ENCODE results near the gene MOSPD3. TPM values are rescaled to one million over a fixed set of nuclear protein-coding genes. Genes with fewer than 3 reads are reported as not detected.

Gene MOSPD3
- polyA plus RNA-seq, 1 of the 3 experiments (the other 2 are of a cell fraction), result 61.7 TPM

DNA sequence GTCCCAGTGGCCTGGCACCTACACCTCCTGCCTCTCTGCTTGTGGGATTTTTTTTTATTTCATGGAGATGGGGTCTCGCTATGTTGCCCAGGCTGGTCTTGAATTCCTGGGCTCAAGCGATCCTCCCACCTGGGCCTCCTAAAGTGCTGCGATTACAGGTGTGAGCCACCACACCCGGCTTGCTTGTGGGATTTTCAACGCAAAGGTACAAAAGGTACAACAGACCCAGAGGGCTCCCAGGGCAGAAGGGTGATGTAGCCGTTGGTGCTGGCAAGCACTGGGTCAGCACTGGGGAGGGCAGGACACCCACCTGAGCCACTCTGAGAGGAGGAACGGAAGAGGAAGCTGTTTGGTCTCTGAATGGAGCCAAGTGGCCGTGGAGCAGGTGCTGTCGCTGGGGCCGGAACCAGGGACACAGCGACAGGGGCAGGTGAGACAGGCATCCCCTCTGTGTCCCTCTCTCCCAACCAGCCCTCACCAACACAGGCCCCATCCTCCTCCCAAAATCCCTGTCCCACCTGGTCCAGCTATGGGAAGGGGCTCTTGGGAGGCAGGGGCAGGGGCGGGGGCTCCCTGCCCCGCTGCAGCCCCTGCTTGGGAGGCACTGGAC is 35.9 kb upstream of the MOSPD3 start:
- H3F3A ChIP-seq (replicated peaks; ENCODE audit: insufficient read depth), result no peaks in the 10 kb centered on the region
- POLR2A ChIA-PET, result interaction anchor here (0.6 kb wide), 1 partner anchor 174 kb away, joined by 3 read pairs; no protein-coding TSS in a partner anchor
- no peaks in the 10 kb centered on the region for H3K9me2 ChIP-seq
- TF ChIP-seq, protein P1, sequence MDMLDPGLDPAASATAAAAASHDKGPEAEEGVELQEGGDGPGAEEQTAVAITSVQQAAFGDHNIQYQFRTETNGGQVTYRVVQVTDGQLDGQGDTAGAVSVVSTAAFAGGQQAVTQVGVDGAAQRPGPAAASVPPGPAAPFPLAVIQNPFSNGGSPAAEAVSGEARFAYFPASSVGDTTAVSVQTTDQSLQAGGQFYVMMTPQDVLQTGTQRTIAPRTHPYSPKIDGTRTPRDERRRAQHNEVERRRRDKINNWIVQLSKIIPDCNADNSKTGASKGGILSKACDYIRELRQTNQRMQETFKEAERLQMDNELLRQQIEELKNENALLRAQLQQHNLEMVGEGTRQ (IDR thresholded peaks at IDR 0.05; ENCODE audit: borderline replicate concordance, low read depth, low read length), result no peak
- TF ChIP-seq FOSL2 (IDR thresholded peaks at IDR 0.05; ENCODE audit: borderline replicate concordance, low read depth) (no peak), NFIC (IDR thresholded peaks at IDR 0.05; ENCODE audit: borderline replicate concordance) (no peak), SIN3A (IDR thresholded peaks at IDR 0.05; ENCODE audit: borderline replicate concordance, low read depth, low read length) (no peak)
- TF ChIP-seq, protein P2, sequence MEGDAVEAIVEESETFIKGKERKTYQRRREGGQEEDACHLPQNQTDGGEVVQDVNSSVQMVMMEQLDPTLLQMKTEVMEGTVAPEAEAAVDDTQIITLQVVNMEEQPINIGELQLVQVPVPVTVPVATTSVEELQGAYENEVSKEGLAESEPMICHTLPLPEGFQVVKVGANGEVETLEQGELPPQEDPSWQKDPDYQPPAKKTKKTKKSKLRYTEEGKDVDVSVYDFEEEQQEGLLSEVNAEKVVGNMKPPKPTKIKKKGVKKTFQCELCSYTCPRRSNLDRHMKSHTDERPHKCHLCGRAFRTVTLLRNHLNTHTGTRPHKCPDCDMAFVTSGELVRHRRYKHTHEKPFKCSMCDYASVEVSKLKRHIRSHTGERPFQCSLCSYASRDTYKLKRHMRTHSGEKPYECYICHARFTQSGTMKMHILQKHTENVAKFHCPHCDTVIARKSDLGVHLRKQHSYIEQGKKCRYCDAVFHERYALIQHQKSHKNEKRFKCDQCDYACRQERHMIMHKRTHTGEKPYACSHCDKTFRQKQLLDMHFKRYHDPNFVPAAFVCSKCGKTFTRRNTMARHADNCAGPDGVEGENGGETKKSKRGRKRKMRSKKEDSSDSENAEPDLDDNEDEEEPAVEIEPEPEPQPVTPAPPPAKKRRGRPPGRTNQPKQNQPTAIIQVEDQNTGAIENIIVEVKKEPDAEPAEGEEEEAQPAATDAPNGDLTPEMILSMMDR (IDR thresholded peaks at IDR 0.05), result no peak
- no peaks in the 10 kb centered on the region for H3K79me2 ChIP-seq (ENCODE audit: insufficient read depth)
- H3K27ac ChIP-seq (ENCODE audit: low read depth in 2 of 2, low read length in 1 of 2), result no peak overlapping the region
- no peak overlapping the region for H2AFZ ChIP-seq (ENCODE audit: low read depth)
- CTCF ChIA-PET, result interaction anchor here (0.6 to 4.3 kb wide), 7 partner anchors 9 to 74 kb away, joined by 3 to 30 read pairs (median 6); partner anchors contain the start of gene FBXO24
- WGBS (ENCODE audit: low lambda C conversion rate), result 97% methylated on average over 13 of the region's 13 CpGs
- peak; percentile 15 for DNase-seq
- H3K4me2 ChIP-seq, result no peak overlapping the region
- no peak overlapping the region for H3K9ac ChIP-seq
- H3K9me3 ChIP-seq, result no peaks in the 10 kb centered on the region
- no peaks in the 10 kb centered on the region for H3K27me3 ChIP-seq (ENCODE audit: insufficient read depth)
- H3K4me1 ChIP-seq (ENCODE audit: control insufficient read depth in 1 of 2, insufficient read depth in 2 of 2, low read depth in 1 of 2, low read length in 1 of 2), result no peaks in the 10 kb centered on the region
- H3K4me3 ChIP-seq (ENCODE audit: low read depth in 2 of 2, low read length in 1 of 2), result no peak overlapping the region
- no peaks in the 10 kb centered on the region for H4K20me1 ChIP-seq (ENCODE audit: insufficient read depth)
- H3K36me3 ChIP-seq (replicated peaks in 1 of 2; ENCODE audit: control insufficient read depth in 1 of 2, insufficient read depth in 2 of 2, low read length in 1 of 2), result peaks cover 24 to 51% of the 10 kb centered on the region in 2 experiments

DNA sequence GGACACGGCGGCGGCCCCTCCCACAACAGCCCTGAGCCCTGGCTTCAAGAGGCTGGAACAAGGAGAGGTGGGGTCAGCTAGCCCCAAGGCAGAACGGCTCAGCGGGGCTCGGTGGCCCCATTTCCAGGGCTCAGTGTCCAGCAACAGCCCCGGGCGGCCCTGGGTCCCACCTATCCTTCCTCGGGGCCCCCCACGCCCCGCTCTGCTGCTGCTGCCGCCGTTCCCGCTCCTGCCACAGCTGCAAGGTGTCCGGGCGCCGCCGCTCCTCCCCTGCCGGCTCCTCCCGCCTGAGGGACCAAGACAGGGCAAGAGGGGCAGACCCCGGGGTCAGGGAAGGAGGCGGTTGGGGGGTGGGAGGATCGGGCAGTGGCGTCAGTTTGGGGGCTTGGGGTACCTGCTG is 35.2 kb upstream of the MOSPD3 start:
- 92% methylated on average over 24 of the region's 24 CpGs for WGBS (ENCODE audit: low lambda C conversion rate)
- H3K79me2 ChIP-seq (ENCODE audit: insufficient read depth), result 0 out of 2 replicates have a peak, but pooled peaks cover under 1% of the 10 kb centered on the region
- H3K4me1 ChIP-seq (ENCODE audit: control insufficient read depth in 1 of 2, insufficient read depth in 2 of 2, low read depth in 1 of 2, low read length in 1 of 2), result no peaks in the 10 kb centered on the region
- no peak overlapping the region for H2AFZ ChIP-seq (ENCODE audit: low read depth)
- no peak overlapping the region for H3K4me3 ChIP-seq (ENCODE audit: low read depth in 2 of 2, low read length in 1 of 2)
- H3K9me2 ChIP-seq, result no peaks in the 10 kb centered on the region
- POLR2A ChIA-PET, result interaction anchor here (0.8 kb wide), 1 partner anchor 9 kb away, joined by 4 read pairs; the partner anchor contains the start of gene FBXO24
- CTCF ChIA-PET, result interaction anchor here (0.6 to 4.3 kb wide), 12 partner anchors 8 to 148 kb away, joined by 3 to 30 read pairs (median 4); partner anchors contain the start of gene FBXO24
- no peaks in the 10 kb centered on the region for H3F3A ChIP-seq (replicated peaks; ENCODE audit: insufficient read depth)
- no peak for TF ChIP-seq GABPA (IDR thresholded peaks at IDR 0.05; ENCODE audit: low read depth)
- TF ChIP-seq TCF12 (IDR thresholded peaks at IDR 0.05), result no peak
- TF ChIP-seq, protein P1 (IDR thresholded peaks at IDR 0.05; ENCODE audit: borderline replicate concordance, low read depth, low read length), result no peak
- no peak for TF ChIP-seq RXRA (IDR thresholded peaks at IDR 0.05; ENCODE audit: borderline replicate concordance, low read depth)
- TF ChIP-seq NRF1 (IDR thresholded peaks at IDR 0.05; ENCODE audit: low read depth, low read length), result no peak
- H3K9me3 ChIP-seq, result no peaks in the 10 kb centered on the region
- no peak overlapping the region for H3K9ac ChIP-seq
- H3K4me2 ChIP-seq, result no peak overlapping the region
- H3K36me3 ChIP-seq (replicated peaks in 1 of 2; ENCODE audit: control insufficient read depth in 1 of 2, insufficient read depth in 2 of 2, low read length in 1 of 2), result peaks cover 27 to 57% of the 10 kb centered on the region in 2 experiments
- DNase-seq, result peak; percentile 32
- no peak overlapping the region for H3K27ac ChIP-seq (ENCODE audit: low read depth in 2 of 2, low read length in 1 of 2)
- 0 out of 2 replicates have a peak, but pooled peaks cover 3% of the 10 kb centered on the region for H4K20me1 ChIP-seq (ENCODE audit: insufficient read depth)
- no peaks in the 10 kb centered on the region for H3K27me3 ChIP-seq (ENCODE audit: insufficient read depth)

Measured in SK-N-SH (cell line).